Central memory CD8-positive, alpha-beta T cell (primary cell): Measurements from ENCODE around the gene CNTNAP2.

ENCODE experiments used
- ATAC-seq: fragments of 150-1000 bp; cut with Tn5 transposase; replicated peaks from 2 replicates; pipeline ENCODE4 v1.10.0; 2022; ENCODE audit warnings: mild to moderate bottlenecking, moderate FRiP score, moderate number of reproducible peaks; ENCODE audit not compliant: poor library complexity, severe bottlenecking; ENCODE audit errors: extremely low read depth
- DNase-seq, 2 donors: peaks; one replicate each; pipeline ENCODE4 v3.0.0; 2021; ENCODE audit warnings: low spot score in 2 of 2
- H3K27ac Mint-ChIP-seq: one replicate; pipeline ENCODE4 v1.8.0; 2022; ENCODE audit warnings: low read depth, mild to moderate bottlenecking, moderate library complexity, mixed read lengths
- H3K27me3 Mint-ChIP-seq: one replicate; pipeline ENCODE4 v1.8.0; 2022; ENCODE audit warnings: mixed read lengths
- H3K36me3 Mint-ChIP-seq: one replicate; pipeline ENCODE4 v1.8.0; 2022; ENCODE audit warnings: mild to moderate bottlenecking, moderate library complexity, mixed read lengths; ENCODE audit not compliant: insufficient read depth
- H3K4me1 Mint-ChIP-seq: one replicate; pipeline ENCODE4 v1.8.0; 2022; ENCODE audit warnings: mixed read lengths
- H3K4me3 Mint-ChIP-seq: one replicate; pipeline ENCODE4 v1.8.0; 2022; ENCODE audit warnings: mild to moderate bottlenecking, moderate library complexity, mixed read lengths
- H3K9me3 Mint-ChIP-seq: one replicate; pipeline ENCODE4 v1.8.0; 2022; ENCODE audit warnings: mixed read lengths

The CNTNAP2 gene

DNA sequence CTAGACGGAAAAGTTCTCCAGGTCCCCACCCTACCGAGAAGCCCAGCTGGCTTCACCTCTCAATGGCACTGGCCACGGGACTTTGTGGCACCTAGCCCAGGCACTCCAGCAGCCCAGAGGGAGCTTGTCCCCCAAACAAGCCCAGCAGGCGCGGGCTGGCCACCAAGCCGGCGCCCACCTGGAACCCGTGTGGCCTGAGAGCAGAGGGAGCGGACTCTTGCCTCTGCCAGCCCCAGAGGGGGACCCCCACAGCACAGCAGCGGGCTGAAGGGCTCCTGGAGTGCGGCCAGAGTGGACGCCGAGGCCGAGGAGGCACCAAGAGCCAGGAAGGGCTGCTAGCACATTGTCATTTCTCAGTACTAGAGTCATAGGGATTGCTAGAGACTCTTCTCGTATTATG lies 671.4 kb downstream of the CNTNAP2 start:
- ATAC-seq (no peak), DNase-seq (no peak)
- H3K9me3 Mint-ChIP-seq, result peaks cover 5% of the 10 kb centered on the region
- H3K27ac Mint-ChIP-seq, result no peak overlapping the region
- no peak overlapping the region for H3K4me3 Mint-ChIP-seq
- no peaks in the 10 kb centered on the region for H3K27me3 Mint-ChIP-seq
- H3K4me1 Mint-ChIP-seq, result no peaks in the 10 kb centered on the region
- H3K36me3 Mint-ChIP-seq, result no peaks in the 10 kb centered on the region

DNA sequence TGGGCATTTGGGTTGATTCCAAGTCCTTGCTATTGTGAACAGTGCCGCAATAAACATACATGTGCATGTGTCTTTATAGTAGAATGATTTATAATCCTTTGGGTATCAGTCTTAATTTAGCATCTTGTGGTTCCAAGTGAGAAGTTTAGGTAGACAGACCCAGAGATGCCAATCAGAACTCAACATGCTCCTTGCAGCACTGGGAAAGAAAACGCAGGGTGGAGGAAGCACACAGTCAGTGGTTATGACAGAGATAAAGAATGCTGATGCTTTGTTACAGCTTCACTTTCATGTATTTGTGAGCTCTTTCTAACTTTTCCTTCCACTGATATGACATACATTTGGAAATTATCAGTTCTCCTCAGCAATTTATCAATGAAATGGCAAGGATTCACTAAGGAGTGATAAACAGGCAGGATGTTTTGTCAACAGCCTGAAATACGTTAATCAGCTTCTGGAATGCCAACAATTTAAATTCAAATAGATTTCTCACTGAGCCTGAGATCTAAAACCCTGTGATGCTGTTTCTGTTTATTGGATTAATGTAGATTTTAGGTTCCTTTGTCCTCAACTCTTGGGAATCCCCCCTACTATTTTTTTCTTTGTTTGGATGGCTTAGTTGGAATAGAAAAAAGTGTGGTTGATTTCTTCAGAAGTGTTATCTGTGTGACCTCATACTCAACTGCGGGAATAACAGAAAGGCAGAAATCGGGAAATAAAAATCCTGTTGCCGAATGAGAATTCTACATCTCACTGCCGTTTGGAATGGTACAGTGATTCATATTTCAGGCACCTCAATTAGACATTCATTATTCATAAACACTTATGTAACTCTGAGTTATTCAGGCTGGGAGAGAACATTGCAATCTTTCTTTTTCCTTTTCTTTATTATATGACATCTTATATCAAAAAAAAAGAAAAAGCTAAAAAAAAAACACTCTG lies 675.0 kb downstream of the CNTNAP2 start:
- Mint-ChIP-seq H3K27me3 (no peaks in the 10 kb centered on the region), H3K4me1 (no peaks in the 10 kb centered on the region), H3K4me3 (no peak overlapping the region), H3K36me3 (no peaks in the 10 kb centered on the region), H3K27ac (no peak overlapping the region), H3K9me3 (peaks cover 18% of the 10 kb centered on the region)
- DNase-seq, result no peak
- ATAC-seq, result no peak

GRCh38 chr7:146804620-146805019 lies 688.0 kb downstream of the CNTNAP2 start:
- ATAC-seq (no peak), DNase-seq (no peak)
- H3K27me3 Mint-ChIP-seq, result no peaks in the 10 kb centered on the region
- peaks cover 33% of the 10 kb centered on the region for H3K9me3 Mint-ChIP-seq
- no peak overlapping the region for H3K4me3 Mint-ChIP-seq
- no peaks in the 10 kb centered on the region for H3K36me3 Mint-ChIP-seq
- no peak overlapping the region for H3K27ac Mint-ChIP-seq
- no peaks in the 10 kb centered on the region for H3K4me1 Mint-ChIP-seq

GRCh38 chr7:146805082-146805481 lies 688.5 kb downstream of the CNTNAP2 start:
- DNase-seq (no peak), ATAC-seq (no peak)
- no peak overlapping the region for H3K4me3 Mint-ChIP-seq
- no peaks in the 10 kb centered on the region for H3K36me3 Mint-ChIP-seq
- H3K27me3 Mint-ChIP-seq, result no peaks in the 10 kb centered on the region
- no peak overlapping the region for H3K27ac Mint-ChIP-seq
- peaks cover 33% of the 10 kb centered on the region for H3K9me3 Mint-ChIP-seq
- no peaks in the 10 kb centered on the region for H3K4me1 Mint-ChIP-seq

DNA sequence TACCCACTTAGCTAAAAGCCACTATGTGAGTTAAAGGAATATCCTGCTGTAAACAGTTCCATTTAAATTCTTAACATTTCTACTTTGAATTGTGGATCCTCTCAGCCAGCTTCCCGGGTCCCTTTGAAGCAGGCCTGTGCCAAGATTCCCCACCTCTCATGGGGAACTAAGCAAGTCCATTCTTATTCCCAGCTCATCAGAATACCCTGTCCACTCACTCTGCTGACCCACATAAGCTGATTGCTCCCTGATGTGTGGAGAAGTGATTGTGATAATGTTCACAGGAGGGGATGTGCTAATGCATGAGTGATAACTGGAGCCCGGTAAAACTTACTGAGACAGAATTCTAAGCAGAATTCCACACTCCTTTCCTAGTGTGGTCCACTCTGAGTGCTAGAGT lies 709.7 kb downstream of the CNTNAP2 start:
- no peaks in the 10 kb centered on the region for H3K36me3 Mint-ChIP-seq
- H3K9me3 Mint-ChIP-seq, result peaks cover 4% of the 10 kb centered on the region

GRCh38 chr7:146830686-146831085 lies 714.1 kb downstream of the CNTNAP2 start:
- ATAC-seq (no peak), DNase-seq (no peak)
- Mint-ChIP-seq H3K4me3 (no peak overlapping the region), H3K9me3 (peaks cover 11% of the 10 kb centered on the region), H3K27ac (no peak overlapping the region), H3K27me3 (no peaks in the 10 kb centered on the region), H3K4me1 (no peaks in the 10 kb centered on the region), H3K36me3 (no peaks in the 10 kb centered on the region)

More for the DNA sequence above, 709.7 kb downstream of the CNTNAP2 start:
- Mint-ChIP-seq H3K4me1 (no peaks in the 10 kb centered on the region), H3K27ac (no peak overlapping the region), H3K27me3 (no peaks in the 10 kb centered on the region), H3K4me3 (no peak overlapping the region)
- ATAC-seq (no peak), DNase-seq (no peak)

DNA sequence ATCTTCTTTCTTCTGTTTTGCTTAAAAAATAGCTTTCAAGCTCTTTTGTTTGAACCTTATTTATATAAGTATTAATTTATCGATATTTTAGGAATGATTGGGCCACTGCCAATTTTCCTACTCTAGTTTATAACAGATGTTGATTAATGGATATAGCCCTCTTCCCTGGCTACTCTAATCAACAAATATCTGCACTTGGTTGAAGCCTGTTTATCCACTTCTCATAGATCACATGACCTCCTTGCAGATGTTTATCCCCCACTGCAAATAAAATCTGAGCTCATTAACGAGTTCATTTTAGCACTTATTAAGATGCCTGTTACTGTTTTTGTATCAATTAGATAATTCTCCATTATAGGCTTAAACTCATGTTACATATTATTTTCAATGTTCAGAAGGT lies 715.3 kb downstream of the CNTNAP2 start:
- ATAC-seq, result no peak
- Mint-ChIP-seq H3K4me1 (no peaks in the 10 kb centered on the region), H3K4me3 (no peak overlapping the region), H3K27ac (no peak overlapping the region), H3K36me3 (no peaks in the 10 kb centered on the region), H3K9me3 (peaks cover 14% of the 10 kb centered on the region), H3K27me3 (no peaks in the 10 kb centered on the region)
- no peak for DNase-seq

- no peak for DNase-seq
- H3K9me3 Mint-ChIP-seq, result peaks cover 18% of the 10 kb centered on the region
- no peak for ATAC-seq
- no peak overlapping the region for H3K27ac Mint-ChIP-seq
- H3K27me3 Mint-ChIP-seq, result no peaks in the 10 kb centered on the region
- H3K4me1 Mint-ChIP-seq, result no peaks in the 10 kb centered on the region
- H3K36me3 Mint-ChIP-seq, result no peaks in the 10 kb centered on the region
- H3K4me3 Mint-ChIP-seq, result no peak overlapping the region
These were observed 727.8 kb downstream of the CNTNAP2 start for GRCh38 chr7:146844405-146844804.

DNA sequence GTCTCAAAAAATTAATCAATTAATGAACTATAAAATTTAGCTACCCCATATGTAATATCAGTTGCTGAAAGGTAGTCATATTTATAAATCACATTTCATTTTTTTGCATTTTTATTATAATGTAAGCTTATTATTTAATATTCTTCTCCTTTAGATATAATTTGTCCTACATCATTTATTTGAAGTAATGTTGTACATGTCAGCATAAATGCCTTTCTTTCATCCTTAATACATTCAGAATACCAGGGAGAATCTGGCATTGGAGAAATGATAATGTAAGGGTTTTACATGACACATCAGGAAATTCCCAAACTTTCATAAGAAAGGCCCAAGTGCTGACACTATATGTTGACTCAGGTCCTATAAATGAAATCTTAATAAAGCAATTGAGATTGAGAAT lies 742.1 kb downstream of the CNTNAP2 start:
- Mint-ChIP-seq H3K36me3 (no peaks in the 10 kb centered on the region), H3K9me3 (peaks cover 33% of the 10 kb centered on the region), H3K4me3 (no peak overlapping the region), H3K27me3 (no peaks in the 10 kb centered on the region), H3K4me1 (no peaks in the 10 kb centered on the region), H3K27ac (no peak overlapping the region)
- no peak for ATAC-seq
- DNase-seq, result no peak

DNA sequence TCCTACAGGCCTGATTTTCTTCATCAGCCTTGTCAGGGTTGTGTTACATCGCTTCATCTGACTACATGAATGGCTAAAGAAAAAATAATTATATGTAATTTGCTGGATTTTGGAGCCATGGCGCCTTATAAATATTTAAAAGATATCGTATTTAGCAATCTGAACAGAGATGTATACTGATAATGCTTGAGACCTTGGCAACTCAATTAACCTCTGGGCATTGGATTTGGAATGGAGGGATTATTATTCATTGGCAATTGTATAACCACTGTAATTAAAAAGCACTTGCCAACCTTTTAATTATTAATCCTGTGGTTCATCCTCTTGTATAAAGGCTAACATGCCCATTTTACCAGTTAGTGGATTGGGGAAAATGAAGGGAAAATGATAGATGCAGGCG lies 745.1 kb downstream of the CNTNAP2 start:
- Mint-ChIP-seq H3K27ac (no peak overlapping the region), H3K27me3 (no peaks in the 10 kb centered on the region)
- no peak for DNase-seq

DNA sequence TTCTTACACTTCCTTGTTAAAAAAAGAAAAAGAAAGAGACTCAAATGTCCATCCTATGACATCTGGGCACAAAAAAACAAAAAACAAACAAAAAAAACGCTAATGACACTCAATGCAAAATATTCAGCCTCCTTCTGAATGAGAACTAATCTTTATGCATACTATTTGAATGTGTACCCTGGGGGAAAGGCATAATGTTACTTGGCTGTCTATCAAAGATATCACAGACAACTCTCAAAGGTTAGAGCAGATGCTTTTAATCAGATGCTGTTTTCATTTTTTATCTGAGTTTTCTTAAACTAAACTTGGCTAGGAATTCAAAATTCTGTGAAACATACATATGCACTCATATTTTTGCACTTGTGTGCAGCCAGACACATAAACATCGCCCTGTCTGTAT lies 745.8 kb downstream of the CNTNAP2 start:
- H3K27me3 Mint-ChIP-seq, result no peaks in the 10 kb centered on the region
- H3K27ac Mint-ChIP-seq, result no peak overlapping the region
- no peaks in the 10 kb centered on the region for H3K4me1 Mint-ChIP-seq
- H3K9me3 Mint-ChIP-seq, result peaks cover 16% of the 10 kb centered on the region
- no peak for DNase-seq
- ATAC-seq, result no peak
- no peak overlapping the region for H3K4me3 Mint-ChIP-seq
- no peaks in the 10 kb centered on the region for H3K36me3 Mint-ChIP-seq

More for the DNA sequence above, 745.1 kb downstream of the CNTNAP2 start:
- no peak for ATAC-seq
- Mint-ChIP-seq H3K36me3 (no peaks in the 10 kb centered on the region), H3K4me3 (no peak overlapping the region), H3K9me3 (peaks cover 23% of the 10 kb centered on the region), H3K4me1 (no peaks in the 10 kb centered on the region)

- Mint-ChIP-seq H3K4me1 (no peaks in the 10 kb centered on the region), H3K27ac (no peak overlapping the region), H3K36me3 (no peaks in the 10 kb centered on the region), H3K4me3 (no peak overlapping the region), H3K27me3 (no peaks in the 10 kb centered on the region), H3K9me3 (peaks cover 19% of the 10 kb centered on the region)
- DNase-seq (no peak), ATAC-seq (no peak)
These were observed 748.0 kb downstream of the CNTNAP2 start for GRCh38 chr7:146864644-146865043.

DNA sequence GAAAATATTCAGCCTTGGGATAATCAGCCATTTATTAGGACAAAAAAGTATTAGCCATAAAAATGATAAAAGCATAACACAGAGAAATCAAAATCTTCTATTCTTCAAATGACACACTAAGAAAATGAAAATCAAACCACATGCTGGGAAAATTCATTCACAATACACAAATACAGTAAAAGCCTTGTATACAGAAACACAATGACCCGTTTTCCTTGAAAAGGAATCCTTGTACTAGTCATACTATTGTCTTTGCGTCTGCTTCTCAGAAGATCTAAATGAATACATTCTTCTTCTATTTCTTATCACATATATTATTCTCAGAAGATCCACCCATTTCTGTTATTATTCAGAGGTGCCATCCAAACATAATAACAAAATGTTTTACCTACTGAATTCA lies 749.1 kb downstream of the CNTNAP2 start:
- no peak overlapping the region for H3K27ac Mint-ChIP-seq
- H3K4me3 Mint-ChIP-seq, result no peak overlapping the region
- DNase-seq (no peak), ATAC-seq (no peak)
- peaks cover 19% of the 10 kb centered on the region for H3K9me3 Mint-ChIP-seq
- H3K4me1 Mint-ChIP-seq, result no peaks in the 10 kb centered on the region
- no peaks in the 10 kb centered on the region for H3K36me3 Mint-ChIP-seq
- no peaks in the 10 kb centered on the region for H3K27me3 Mint-ChIP-seq
